Activated T-helper 1 cell treated with Interleukin-2 at 50 U/mL for 16 hours (primary cell): ENCODE data around the gene ACOT2.
"Not testable (repeated sequence)": the region's sequence is repeated elsewhere in the genome, so short reads cannot be mapped to it uniquely, and the experiment has no call there.

ENCODE experiments used
- DNase-seq: peaks from one replicate; pipeline ENCODE4 v3.0.0-alpha.2; 2020; ENCODE audit warnings: low read depth

The ACOT2 gene, protein sequence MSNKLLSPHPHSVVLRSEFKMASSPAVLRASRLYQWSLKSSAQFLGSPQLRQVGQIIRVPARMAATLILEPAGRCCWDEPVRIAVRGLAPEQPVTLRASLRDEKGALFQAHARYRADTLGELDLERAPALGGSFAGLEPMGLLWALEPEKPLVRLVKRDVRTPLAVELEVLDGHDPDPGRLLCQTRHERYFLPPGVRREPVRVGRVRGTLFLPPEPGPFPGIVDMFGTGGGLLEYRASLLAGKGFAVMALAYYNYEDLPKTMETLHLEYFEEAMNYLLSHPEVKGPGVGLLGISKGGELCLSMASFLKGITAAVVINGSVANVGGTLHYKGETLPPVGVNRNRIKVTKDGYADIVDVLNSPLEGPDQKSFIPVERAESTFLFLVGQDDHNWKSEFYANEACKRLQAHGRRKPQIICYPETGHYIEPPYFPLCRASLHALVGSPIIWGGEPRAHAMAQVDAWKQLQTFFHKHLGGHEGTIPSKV

DNA sequence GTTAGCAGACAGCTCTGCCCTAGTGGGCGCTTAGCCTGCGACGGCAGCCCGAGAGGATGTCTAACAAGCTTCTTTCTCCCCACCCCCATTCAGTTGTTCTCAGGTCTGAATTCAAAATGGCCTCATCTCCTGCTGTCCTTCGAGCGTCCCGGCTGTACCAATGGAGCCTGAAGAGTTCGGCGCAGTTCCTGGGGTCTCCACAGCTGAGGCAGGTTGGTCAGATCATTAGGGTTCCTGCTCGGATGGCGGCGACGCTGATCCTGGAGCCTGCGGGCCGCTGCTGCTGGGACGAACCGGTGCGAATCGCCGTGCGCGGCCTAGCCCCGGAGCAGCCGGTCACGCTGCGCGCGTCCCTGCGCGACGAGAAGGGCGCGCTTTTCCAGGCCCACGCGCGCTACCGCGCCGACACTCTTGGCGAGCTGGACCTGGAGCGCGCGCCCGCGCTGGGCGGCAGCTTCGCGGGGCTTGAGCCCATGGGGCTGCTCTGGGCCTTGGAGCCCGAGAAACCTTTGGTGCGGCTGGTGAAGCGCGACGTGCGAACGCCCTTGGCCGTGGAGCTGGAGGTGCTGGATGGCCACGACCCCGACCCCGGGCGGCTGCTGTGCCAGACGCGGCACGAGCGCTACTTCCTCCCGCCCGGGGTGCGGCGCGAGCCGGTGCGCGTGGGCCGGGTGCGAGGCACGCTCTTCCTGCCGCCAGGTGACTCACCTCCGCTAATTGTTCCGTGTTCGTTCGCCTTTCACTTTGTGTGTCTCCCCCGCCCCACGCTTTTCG, at the start of gene ACOT2:
ACOT2 (plus strand) TSS at position 29 of the 774 bp plus-strand sequence; CDS start at position 57, 28 bp downstream.
- peak; percentile 67 for DNase-seq

GRCh38 chr14:73521229-73521628, 47.8 kb upstream of the ACOT2 start:
- DNase-seq = no peak

- DNase-seq = no peak
Observed at GRCh38 chr14:73524493-73524892, 44.5 kb upstream of the ACOT2 start.

DNA sequence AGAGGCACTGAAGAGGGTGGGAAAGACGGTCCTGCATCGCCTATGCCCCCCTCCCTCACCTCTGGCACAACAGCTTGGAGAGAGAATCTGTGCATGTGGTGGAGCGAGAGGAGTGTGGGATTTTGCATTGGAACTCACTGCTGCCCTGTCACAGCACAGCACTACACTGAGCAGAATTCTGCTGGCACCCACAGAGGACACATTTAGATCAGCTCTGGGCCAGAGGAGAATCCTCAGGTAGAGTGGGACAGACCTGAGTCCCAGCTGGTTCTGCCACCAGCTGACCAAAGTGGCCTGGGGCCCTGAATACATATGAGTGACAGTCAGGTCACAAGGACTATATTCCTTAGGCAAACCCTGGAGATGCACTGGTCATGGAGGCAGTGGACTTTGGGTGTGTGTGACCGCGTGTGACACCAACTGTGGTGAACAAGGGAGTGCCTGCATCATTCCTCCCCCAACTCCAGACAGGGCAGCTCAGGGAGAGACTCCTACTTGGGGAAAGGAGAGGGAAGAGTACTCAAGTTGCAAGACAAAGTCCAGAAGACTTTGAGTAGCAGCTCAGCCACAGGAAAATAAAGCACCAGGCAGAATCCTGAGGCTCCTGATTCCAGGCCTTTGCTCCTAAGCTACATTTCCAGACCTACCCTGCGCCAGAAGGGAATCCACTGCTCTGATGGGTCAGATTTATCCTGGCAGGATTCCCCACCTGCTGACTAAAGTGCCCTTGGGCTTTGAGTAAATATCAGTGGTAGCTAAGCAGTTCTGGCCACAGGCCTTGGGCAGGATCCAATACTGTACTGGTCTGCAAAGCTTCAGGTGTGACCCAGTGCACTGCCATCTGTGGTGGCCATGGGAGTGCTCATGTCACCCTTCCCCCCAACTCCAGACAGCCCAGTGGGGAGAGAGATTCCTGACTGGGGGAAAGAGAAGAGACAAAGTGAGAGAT, 42.7 kb upstream of the ACOT2 start:
- DNase-seq = no peak

- DNase-seq = not testable (repeated sequence)
Observed at GRCh38 chr14:73529356-73529755, 39.7 kb upstream of the ACOT2 start.

DNA sequence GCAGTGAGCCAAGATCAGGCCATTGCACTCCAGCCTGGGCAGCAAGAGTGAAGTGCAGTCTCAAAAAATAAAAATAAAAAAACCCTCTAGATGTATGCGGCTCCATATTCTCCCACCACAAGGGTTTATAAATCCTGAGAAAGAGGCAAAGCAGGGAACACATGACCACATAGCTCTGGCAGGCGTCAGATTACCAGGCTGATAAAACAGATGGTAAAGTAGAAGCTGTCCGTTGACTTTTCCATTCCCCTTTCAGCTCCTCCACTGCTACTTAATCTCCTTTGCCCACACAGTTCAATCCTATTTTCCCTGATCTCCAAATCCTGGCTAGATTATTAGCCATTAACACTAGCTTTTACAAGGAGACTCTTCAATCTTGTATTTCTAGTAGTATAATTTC, 37.0 kb upstream of the ACOT2 start:
- not testable (repeated sequence) for DNase-seq

DNA sequence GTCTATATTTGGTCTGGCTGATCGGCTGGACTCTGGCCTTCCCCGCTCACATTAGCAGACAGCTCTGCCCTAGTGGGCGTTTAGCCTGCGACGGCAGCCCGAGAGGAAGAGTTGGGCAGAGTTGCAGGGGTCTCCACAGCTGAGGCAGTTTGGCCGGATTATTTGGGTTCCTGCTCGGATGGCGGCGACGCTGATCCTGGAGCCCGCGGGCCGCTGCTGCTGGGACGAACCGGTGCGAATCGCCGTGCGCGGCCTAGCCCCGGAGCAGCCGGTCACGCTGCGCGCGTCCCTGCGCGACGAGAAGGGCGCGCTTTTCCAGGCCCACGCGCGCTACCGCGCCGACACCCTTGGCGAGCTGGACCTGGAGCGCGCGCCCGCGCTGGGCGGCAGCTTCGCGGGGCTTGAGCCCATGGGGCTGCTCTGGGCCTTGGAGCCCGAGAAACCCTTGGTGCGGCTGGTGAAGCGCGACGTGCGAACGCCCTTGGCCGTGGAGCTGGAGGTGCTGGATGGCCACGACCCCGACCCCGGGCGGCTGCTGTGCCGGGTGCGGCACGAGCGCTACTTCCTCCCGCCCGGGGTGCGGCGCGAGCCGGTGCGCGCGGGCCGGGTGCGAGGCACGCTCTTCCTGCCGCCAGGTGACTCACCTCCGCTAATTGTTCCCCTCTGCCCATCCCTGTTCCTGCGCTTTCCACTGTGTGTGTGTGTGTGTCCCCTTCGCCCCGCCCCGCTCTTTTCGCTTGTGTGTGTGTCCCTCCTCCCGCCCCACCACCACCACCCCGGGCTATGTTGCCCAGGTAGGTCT, 31.6 kb upstream of the ACOT2 start:
- not testable (repeated sequence) for DNase-seq

- peak; percentile 27 for DNase-seq
Observed at GRCh38 chr14:73539017-73539416, 30.0 kb upstream of the ACOT2 start.

- DNase-seq = not testable (repeated sequence)
Observed at GRCh38 chr14:73542961-73543360, 26.1 kb upstream of the ACOT2 start.

- not testable (repeated sequence) for DNase-seq
Observed at GRCh38 chr14:73545353-73545752, 23.7 kb upstream of the ACOT2 start.

DNA sequence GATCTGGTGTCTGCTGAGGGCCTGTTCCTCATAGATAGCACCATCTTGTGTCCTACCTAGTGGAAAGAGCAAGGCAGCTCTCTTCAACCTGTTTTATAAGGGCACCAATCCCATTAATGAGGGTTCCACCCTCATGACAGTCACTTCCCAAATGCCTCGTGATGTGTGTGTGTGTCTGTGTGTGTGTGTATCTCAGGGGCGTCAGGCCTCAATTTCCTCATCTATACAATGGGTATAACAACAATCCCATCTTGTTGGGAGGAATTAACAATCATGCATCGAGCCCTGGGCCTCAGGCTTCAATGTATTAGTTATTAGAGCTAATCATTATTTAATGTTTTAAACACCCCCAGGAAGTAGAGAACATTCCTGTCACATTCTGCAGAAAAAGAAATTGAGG, 19.9 kb upstream of the ACOT2 start:
- DNase-seq = not testable (repeated sequence)

GRCh38 chr14:73549889-73550524, 19.0 kb upstream of the ACOT2 start:
- DNase-seq = not testable (repeated sequence)

- no peak for DNase-seq
Observed at GRCh38 chr14:73553845-73554244, 15.2 kb upstream of the ACOT2 start.

DNA sequence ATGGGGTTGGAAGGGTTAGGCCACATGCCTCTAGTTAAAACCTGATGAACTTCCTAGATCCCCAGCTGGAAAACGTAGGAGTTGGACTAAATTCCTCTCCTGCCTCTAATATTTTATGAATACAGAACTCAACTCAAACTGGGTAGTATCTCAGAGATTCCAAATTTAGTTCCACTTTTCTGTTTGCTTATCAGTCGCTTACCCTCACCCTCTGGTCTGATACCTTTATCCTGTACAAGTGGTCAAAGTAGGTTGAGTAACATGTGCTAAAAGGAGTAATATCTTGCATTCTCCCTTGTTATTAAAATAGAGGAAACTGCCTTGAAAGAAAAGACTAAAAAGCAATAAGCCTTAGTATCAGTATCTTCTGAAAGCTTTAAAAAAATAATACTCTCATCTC, 11.8 kb upstream of the ACOT2 start:
- DNase-seq = not testable (repeated sequence)

DNA sequence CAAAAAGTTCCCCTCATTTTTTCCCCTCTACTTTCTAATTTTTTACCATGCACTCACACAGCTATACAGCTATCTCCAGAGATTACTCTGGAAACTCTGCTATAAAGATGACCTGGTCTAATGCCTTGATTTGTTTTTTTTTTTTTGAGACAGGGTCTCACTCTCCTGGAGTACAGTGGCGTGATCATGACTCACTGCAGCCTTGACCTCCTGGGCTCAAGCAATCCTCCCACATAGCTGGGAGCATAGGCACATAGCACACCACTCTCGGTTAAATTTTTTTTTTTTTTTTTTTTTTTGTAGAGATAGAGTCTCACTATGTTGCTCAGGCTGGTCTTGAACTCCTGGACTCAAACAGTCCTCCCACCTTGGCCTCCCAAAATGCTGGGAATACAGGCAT, 10.8 kb upstream of the ACOT2 start:
- not testable (repeated sequence) for DNase-seq

- DNase-seq = not testable (repeated sequence)
Observed at GRCh38 chr14:73562256-73562655, 6.8 kb upstream of the ACOT2 start.

- DNase-seq = not testable (repeated sequence)
Observed at GRCh38 chr14:73562696-73563095, 6.3 kb upstream of the ACOT2 start.

DNA sequence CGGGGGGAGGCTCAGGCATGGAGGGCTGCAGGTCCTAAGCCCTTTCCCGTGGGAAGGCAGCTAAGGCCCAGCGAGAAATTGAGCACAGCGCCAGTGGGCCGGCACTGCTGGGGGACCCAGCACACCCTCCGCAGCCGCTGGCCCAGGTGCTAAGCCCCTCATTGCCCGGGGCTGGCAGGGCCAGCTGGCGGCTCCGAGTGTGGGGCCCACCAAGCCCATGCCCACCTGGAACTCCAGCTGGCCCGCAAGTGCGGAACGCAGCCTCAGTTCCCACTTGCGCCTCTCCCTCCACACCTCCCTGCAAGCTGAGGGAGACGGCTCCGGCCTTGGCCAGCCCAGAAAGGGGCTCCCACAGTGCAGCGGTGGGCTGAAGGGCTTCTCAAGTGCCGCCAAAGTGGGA, 2.6 kb upstream of the ACOT2 start:
- DNase-seq = not testable (repeated sequence)

DNA sequence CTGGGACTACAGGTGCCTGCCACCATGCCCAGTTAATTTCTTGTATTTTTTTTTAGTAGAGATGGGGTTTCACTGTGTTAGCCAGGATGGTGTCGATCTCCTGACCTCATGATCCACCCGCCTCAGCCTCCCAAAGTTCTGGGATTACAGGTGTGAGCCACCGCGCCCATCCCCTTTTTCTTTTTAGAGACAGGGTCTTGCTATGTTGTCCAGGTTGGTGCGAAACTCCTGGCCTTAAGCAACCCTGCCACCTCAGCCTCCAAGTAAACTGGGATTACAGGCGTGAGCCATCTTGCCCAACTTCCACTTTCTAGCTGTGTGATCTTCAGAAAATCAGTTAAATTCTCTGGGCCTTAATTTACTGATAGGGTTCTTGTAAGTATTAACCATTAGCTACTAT, 2.1 kb upstream of the ACOT2 start:
- DNase-seq = not testable (repeated sequence)

DNA sequence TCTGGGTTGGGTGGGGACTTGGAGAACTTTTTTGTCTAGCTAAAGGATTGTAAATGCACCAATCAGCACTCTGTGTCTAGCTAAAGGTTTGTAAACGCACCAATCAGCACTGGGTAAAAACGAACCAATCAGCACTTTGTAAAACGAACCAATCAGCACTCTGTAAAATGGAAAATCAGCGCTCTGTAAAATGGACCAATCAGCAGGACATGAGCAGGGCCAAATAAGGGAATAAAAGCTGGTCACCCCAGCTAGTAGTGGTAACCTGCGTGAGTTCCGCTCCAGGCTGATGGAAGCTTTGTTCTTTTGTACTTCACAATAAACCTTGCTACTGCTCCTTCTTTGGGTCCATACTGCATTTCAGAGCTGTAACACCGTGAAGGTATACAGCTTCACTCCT, 1.7 kb upstream of the ACOT2 start:
- DNase-seq = no peak
